HG03159 (cell line): ENCODE measurements around the gene ZBTB44.
"Not testable (repeated sequence)": the region's sequence is repeated elsewhere in the genome, so short reads cannot be mapped to it uniquely, and the experiment has no call there.

Source experiments
- ATAC-seq: cut with Tn5 transposase; IDR thresholded peaks from one replicate; pipeline ENCODE4 v1.9.1; 2021; ENCODE audit warnings: mild to moderate bottlenecking, moderate library complexity; ENCODE audit not compliant: unreplicated experiment

Gene ZBTB44

GRCh38 chr11:130313383-130314183 is 1.1 kb downstream of the ZBTB44 start:
- ATAC-seq = no peak

GRCh38 chr11:130312046-130312445 is 2.7 kb downstream of the ZBTB44 start:
- no peak for ATAC-seq

GRCh38 chr11:130310622-130311021 is 4.1 kb downstream of the ZBTB44 start:
- no peak for ATAC-seq

DNA sequence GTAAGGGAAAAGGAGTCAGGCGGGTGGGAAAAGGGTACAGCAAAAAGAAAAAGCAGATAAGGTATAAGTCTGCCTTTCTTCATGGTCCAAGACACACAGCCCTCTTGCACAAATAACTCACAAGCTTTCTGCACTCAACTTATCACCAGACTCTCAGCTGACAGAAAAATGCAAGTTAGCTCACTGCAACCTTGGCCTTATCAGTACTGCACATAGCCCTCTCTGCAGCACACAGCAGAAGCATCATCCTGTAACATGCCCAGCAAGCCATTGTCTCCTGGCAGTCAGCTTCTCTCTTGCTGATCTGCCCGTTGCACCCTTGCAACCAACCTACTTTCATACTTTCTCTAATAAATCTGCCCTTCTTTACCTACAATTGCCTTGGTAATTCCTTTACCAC is 5.8 kb downstream of the ZBTB44 start:
- ATAC-seq = no peak

GRCh38 chr11:130308059-130308458 is 6.7 kb downstream of the ZBTB44 start:
- ATAC-seq = no peak

DNA sequence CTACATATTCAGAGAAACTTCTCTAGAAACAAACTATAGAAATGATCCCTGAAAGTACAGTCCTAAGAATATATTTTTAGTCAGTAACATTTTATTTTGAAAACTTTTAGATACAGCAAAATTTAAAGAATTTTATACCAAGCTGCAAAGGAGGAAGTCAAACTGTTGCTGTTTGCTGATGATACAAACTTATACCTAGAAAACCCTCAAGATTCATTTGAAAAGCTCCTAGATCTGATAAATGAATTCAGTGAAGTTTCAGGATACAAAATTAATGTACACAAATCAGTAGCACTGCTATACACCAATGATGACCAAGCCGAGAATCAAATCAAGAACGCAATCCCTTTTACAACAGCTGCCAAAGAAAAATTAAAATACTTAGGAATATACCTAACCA is 10.1 kb downstream of the ZBTB44 start:
- ATAC-seq = no peak

GRCh38 chr11:130301002-130301401 is 13.7 kb downstream of the ZBTB44 start:
- peak; percentile 3 for ATAC-seq

DNA sequence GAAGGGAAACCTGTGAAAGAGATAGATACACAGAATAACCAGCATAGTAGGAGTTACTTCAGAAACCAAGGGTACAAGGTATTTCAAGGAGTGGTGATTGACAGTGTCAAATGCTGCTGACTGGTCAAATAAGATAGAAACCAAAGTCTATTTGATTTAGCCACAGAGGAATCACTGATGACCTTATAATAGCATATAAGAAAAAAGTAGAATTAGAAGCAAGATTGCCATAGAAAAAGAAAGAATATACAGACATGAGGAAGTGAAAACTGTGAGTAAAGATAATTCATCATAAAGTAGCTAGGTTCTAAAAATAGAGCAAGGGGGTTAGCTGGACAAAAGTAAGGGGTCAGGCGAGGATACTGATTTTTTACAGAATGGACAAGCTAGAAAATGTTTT is 14.2 kb downstream of the ZBTB44 start:
- ATAC-seq = peak; percentile 66

DNA sequence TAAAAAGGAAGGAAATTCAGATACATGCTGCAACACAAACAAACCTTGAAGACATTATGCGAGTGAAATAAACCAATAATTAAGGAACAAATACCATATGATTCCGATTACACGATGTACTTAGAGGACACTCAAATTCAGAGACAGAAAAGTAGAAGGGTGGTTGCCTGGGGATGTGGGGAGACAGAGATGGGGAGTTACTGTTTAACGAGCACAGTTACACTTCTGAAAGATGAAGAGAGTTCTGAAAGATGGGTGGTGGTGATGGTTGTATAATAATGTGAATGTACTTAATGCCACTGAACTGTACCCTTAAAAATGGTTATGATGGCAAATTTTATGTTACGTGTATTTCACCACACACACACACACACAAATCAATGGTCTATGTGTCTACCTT is 14.7 kb downstream of the ZBTB44 start:
- no peak for ATAC-seq

- no peak for ATAC-seq
These were observed 19.1 kb downstream of the ZBTB44 start for GRCh38 chr11:130295657-130296056.

DNA sequence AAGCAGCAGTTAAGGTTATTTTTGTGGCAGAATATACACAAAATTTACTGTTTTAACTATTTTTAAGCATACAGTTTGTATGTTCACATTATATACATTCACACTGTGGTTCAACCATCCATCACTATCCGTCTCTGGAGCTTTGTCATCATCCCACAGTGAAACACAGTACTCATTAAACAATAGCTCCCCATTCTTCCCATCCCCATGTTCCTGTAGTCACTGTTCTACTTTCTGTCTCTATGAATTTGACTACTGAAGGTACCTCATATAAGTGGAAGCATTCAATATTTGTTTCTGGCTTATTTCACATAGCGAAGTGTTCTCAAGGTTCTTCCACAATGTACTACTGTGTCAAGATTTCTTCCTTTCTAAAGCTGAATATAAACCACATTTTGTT is 32.6 kb downstream of the ZBTB44 start:
- ATAC-seq = no peak

GRCh38 chr11:130281341-130281740 is 33.4 kb downstream of the ZBTB44 start:
- ATAC-seq = not testable (repeated sequence)

GRCh38 chr11:130279989-130280388 is 34.7 kb downstream of the ZBTB44 start:
- ATAC-seq = no peak

- ATAC-seq = no peak
These were observed 36.0 kb downstream of the ZBTB44 start for GRCh38 chr11:130278745-130279144.

GRCh38 chr11:130278151-130278550 is 36.6 kb downstream of the ZBTB44 start:
- ATAC-seq = peak; percentile 88

DNA sequence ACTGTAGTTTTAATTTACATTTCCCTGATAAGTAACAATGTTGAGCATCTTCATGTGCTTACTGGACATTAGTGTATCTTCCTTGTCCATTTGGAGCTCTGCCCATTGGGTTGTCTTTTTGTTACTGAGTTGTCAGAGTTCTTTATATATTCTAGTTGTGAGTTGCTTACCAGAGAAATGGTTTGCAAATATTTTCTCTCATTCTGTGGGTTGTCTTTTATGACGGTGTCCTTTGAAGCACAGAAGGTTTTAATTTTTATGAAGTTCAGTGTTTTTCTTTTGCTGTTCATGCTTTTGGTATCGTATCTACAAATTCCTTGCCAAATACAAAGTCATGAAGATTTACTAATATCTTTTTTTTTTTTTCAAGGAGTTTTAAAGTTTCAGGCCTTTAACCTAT is 42.4 kb downstream of the ZBTB44 start:
- ATAC-seq = no peak

- peak; percentile 96 for ATAC-seq
These were observed 45.3 kb downstream of the ZBTB44 start for GRCh38 chr11:130269326-130269943.

- no peak for ATAC-seq
These were observed 51.4 kb downstream of the ZBTB44 start for GRCh38 chr11:130263351-130263750.

- no peak for ATAC-seq
These were observed 52.3 kb downstream of the ZBTB44 start for GRCh38 chr11:130262424-130262823.

GRCh38 chr11:130261571-130261970 is 53.1 kb downstream of the ZBTB44 start:
- ATAC-seq = no peak

- no peak for ATAC-seq
These were observed 54.0 kb downstream of the ZBTB44 start for GRCh38 chr11:130260742-130261141.

DNA sequence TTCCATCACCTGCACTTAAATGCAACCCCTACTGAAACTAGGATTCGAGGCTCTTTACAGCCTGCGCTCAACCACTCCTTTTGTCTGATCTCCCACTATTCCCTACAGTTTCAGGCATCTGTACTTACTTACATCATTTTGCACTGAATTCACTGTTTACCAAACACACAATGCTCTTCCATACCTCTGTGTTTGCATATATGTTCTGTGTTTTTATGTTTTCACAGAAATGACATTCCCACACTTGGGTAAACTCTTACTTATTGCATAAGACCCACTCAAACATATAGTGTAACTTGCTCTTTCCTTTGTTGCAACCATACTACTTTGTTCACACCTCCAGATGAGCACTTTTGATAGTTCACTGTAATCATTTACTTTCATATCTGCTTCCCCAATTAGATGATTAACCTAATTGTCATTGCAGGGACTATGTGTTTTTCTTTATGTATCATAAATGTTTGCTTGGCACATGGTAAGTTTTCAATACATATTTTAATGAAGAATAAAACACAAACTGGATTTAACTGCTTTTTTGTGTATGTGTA is 54.6 kb downstream of the ZBTB44 start:
- no peak for ATAC-seq
